Keratinocyte (primary cell): ENCODE results near the gene HLA-DMB. TPM values are rescaled to one million over a fixed set of nuclear protein-coding genes. Genes with fewer than 3 reads are reported as not detected.

Source experiments
- DNase-seq: peaks from one replicate; pipeline ENCODE4 v3.0.0-alpha.2; 2011; ENCODE audit warnings: low read depth, missing footprints, low spot score
- FAIRE-seq: peaks from 2 replicates; lab custom pipeline; 2011; peaks lifted over from hg19 to GRCh38; lab: Jason Lieb, UNC
- H2AFZ ChIP-seq: 2 replicates; pipeline ENCODE4 v1.6.0; 2012; ENCODE audit warnings: low read length, control low read depth, inconsistent platforms; ENCODE audit not compliant: control insufficient read depth
- H3K27ac ChIP-seq: 2 replicates; pipeline ENCODE4 v1.5.1; 2011; ENCODE audit warnings: low read length; ENCODE audit not compliant: control insufficient read depth, insufficient read depth
- H3K27me3 ChIP-seq: 3 replicates; pipeline ENCODE4 v1.6.0; 2011; ENCODE audit warnings: low read length; ENCODE audit not compliant: control insufficient read depth, insufficient read depth; ENCODE audit errors: extremely low read depth
- H3K36me3 ChIP-seq, 2 experiments: 2 replicates in 1 of 2; 3 replicates in 1 of 2; pipeline ENCODE4 v1.5.1; 2011; ENCODE audit warnings: low read length in 2 of 2, mild to moderate bottlenecking in 1 of 2; ENCODE audit not compliant: control insufficient read depth in 2 of 2, insufficient read depth in 2 of 2; ENCODE audit errors: extremely low read depth in 1 of 2
- H3K4me1 ChIP-seq: 3 replicates; pipeline ENCODE4 v1.5.1; 2011; ENCODE audit warnings: low read length; ENCODE audit not compliant: control insufficient read depth, insufficient read depth; ENCODE audit errors: extremely low read depth
- H3K4me2 ChIP-seq: 3 replicates; pipeline ENCODE4 v1.6.0; 2011; ENCODE audit warnings: low read depth, low read length; ENCODE audit not compliant: control insufficient read depth, insufficient read depth; ENCODE audit errors: extremely low read depth
- H3K4me3 ChIP-seq, 3 experiments: fragments of 200-600 bp in 1 of 3; sonication (generic) in 1 of 3; 2 replicates in 2 of 3; 3 replicates in 1 of 3; pipeline ENCODE4 v1.5.1; 2011 to 2016; ENCODE audit warnings: low read length in 3 of 3, mild to moderate bottlenecking in 3 of 3, control low read depth in 2 of 3, inconsistent platforms in 1 of 3, low read depth in 1 of 3, mixed read lengths in 1 of 3, mixed run types in 1 of 3, moderate library complexity in 1 of 3; ENCODE audit not compliant: control insufficient read depth in 2 of 3, insufficient read depth in 2 of 3; ENCODE audit errors: extremely low read depth in 1 of 3
- H3K79me2 ChIP-seq: 2 replicates; pipeline ENCODE4 v1.6.0; 2012; ENCODE audit warnings: low read length; ENCODE audit not compliant: control insufficient read depth, insufficient read depth
- H3K9ac ChIP-seq: 3 replicates; pipeline ENCODE4 v1.6.0; 2011; ENCODE audit warnings: low read length; ENCODE audit not compliant: control insufficient read depth, insufficient read depth; ENCODE audit errors: extremely low read depth
- H3K9me1 ChIP-seq: 3 replicates; pipeline ENCODE4 v1.6.0; 2011; ENCODE audit warnings: low read length; ENCODE audit not compliant: control insufficient read depth, insufficient read depth; ENCODE audit errors: extremely low read depth
- H3K9me3 ChIP-seq: 2 replicates; pipeline ENCODE4 v1.5.1; 2012; ENCODE audit warnings: low read depth, low read length; ENCODE audit not compliant: control insufficient read depth
- H4K20me1 ChIP-seq: 3 replicates; pipeline ENCODE4 v1.6.0; 2011; ENCODE audit warnings: low read length; ENCODE audit not compliant: control insufficient read depth, insufficient read depth; ENCODE audit errors: extremely low read depth
- EZH2 ChIP-seq: IDR thresholded peaks from one replicate; pipeline ENCODE4 v1.6.1; 2012; ENCODE audit warnings: inconsistent platforms, mild to moderate bottlenecking, low read length, moderate library complexity
- dilution Hi-C: fragments of 300-500 bp; cut with MboI; formaldehyde crosslinking; loops from one replicate; pipeline ENCODE4 v1.7.0; 2020; ENCODE audit warnings: low sequenced_read_pairs; ENCODE audit not compliant: extremely low pct_ligation_motif_present
- polyA plus RNA-seq, 5 experiments: library from polyadenylated mRNA; depleted of rRNA in 3 of 5; stranded (reverse) in 3 of 5; stranded (forward) in 1 of 5; unstranded in 1 of 5; fragments of >200 nt; gene quantifications; 1 replicate in 1 of 5; 2 replicates in 3 of 5; 3 replicates in 1 of 5; pipeline versions ENCODE4 v1.2.1 to v1.2.3, GENCODE V29; 2011 to 2012; ENCODE audit warnings: missing spikeins in 2 of 5, low read depth in 1 of 5, low replicate concordance in 1 of 5
- TF ChIP-seq, protein P1 (sequence below), 3 experiments: IDR thresholded peaks in 1 of 3; conservative IDR thresholded peaks in 1 of 3; optimal IDR thresholded peaks in 1 of 3; 2 replicates in 2 of 3; 3 replicates in 1 of 3; pipeline versions ENCODE3 to v1.5.1; 2011; ENCODE audit warnings: low read length in 3 of 3, mild to moderate bottlenecking in 3 of 3, moderate library complexity in 2 of 3, control low read depth in 1 of 3, inconsistent platforms in 1 of 3; ENCODE audit not compliant: insufficient read depth in 2 of 3; ENCODE audit errors: extremely low read depth in 1 of 3

The HLA-DMB gene
- polyA plus RNA-seq, 1 donor (not counting 4 experiments of a cell fraction or from before 2014, with no cell fraction given): not detected

DNA sequence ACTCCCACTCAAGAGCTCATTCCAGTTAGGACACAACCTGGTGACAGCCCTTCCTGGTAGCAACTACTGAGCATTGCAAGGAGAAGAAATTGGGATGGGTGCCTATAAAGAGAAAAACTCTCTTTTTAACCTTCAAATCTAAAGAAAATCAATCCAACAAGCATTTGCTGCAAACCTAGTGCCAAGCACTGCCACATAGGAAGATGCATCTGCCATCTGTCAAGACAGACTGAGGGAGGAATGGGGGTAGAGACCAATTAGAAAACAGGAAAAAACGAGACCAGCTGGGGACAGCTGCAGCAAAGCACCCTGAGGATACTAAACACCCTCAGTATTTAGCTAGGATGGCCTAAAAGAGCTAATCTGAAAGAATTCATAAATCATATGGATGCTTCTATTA lies 27.9 kb downstream of the HLA-DMB start:
- Histone ChIP-seq H4K20me1 (no peaks in the 10 kb centered on the region), H3K79me2 (no peaks in the 10 kb centered on the region), H3K4me1 (no peaks in the 10 kb centered on the region), H3K27me3 (peaks cover 7% of the 10 kb centered on the region), H3K9me3 (no peaks in the 10 kb centered on the region), H3K4me3 (no peak overlapping the region), H2AFZ (no peak overlapping the region), H3K9me1 (no peaks in the 10 kb centered on the region), H3K4me2 (no peak overlapping the region), H3K27ac (no peak overlapping the region), H3K9ac (no peak overlapping the region), H3K36me3 (no peaks in the 10 kb centered on the region)
- DNase-seq (no peak), FAIRE-seq (no peak)
- dilution Hi-C loops: no loop called here
- TF ChIP-seq, protein P1, sequence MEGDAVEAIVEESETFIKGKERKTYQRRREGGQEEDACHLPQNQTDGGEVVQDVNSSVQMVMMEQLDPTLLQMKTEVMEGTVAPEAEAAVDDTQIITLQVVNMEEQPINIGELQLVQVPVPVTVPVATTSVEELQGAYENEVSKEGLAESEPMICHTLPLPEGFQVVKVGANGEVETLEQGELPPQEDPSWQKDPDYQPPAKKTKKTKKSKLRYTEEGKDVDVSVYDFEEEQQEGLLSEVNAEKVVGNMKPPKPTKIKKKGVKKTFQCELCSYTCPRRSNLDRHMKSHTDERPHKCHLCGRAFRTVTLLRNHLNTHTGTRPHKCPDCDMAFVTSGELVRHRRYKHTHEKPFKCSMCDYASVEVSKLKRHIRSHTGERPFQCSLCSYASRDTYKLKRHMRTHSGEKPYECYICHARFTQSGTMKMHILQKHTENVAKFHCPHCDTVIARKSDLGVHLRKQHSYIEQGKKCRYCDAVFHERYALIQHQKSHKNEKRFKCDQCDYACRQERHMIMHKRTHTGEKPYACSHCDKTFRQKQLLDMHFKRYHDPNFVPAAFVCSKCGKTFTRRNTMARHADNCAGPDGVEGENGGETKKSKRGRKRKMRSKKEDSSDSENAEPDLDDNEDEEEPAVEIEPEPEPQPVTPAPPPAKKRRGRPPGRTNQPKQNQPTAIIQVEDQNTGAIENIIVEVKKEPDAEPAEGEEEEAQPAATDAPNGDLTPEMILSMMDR (optimal IDR thresholded peaks at IDR 0.05 in 1 of 3, IDR thresholded peaks at IDR 0.05 in 1 of 3, conservative IDR thresholded peaks at IDR 0.05 in 1 of 3; ENCODE audit: extremely low read depth in 1 of 3, insufficient read depth in 2 of 3, low read length in 3 of 3): no peak
- TF ChIP-seq EZH2: no peak

DNA sequence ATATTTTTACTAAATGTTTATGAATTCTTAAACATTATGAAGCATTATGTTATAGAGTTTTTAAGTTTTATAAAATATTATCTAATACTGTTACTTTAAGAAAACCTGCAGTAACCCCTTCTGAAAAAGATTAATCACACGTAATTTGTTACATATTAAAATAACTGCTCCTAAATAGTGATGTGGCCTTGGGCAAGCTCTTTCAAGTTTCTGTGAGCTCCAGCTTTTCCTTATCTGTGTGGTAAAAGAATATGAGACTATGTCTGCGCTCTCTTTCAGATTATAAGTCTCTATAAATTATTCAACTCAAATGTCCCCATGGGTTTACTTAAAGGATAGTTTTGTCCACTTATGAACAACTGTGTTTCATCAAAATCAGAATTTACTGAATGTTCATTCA lies 31.9 kb downstream of the HLA-DMB start:
- Histone ChIP-seq H3K27me3 (peaks cover 2% of the 10 kb centered on the region), H3K79me2 (no peaks in the 10 kb centered on the region), H3K36me3 (no peaks in the 10 kb centered on the region), H3K27ac (no peak overlapping the region), H3K9me3 (no peaks in the 10 kb centered on the region), H4K20me1 (no peaks in the 10 kb centered on the region), H3K4me1 (peaks cover 8% of the 10 kb centered on the region), H3K9me1 (no peaks in the 10 kb centered on the region), H2AFZ (no peak overlapping the region), H3K9ac (no peak overlapping the region), H3K4me2 (no peak overlapping the region), H3K4me3 (no peak overlapping the region)
- FAIRE-seq (no peak), DNase-seq (no peak)
- dilution Hi-C loops: no loop called here
- TF ChIP-seq, protein P1 (optimal IDR thresholded peaks at IDR 0.05 in 1 of 3, IDR thresholded peaks at IDR 0.05 in 1 of 3, conservative IDR thresholded peaks at IDR 0.05 in 1 of 3; ENCODE audit: extremely low read depth in 1 of 3, insufficient read depth in 2 of 3, low read length in 3 of 3): no peak
- no peak for TF ChIP-seq EZH2
